CD4-positive, alpha-beta T cell treated with Interleukin-6 for 4 hours (primary cell): ENCODE data around the gene MAP3K12.
A peak's percentile ranks its signal among the peaks of the same experiment; 100 is the strongest.
"Not testable (repeated sequence)": the region's sequence is repeated elsewhere in the genome, so short reads cannot be mapped to it uniquely, and the experiment has no call there.

Experiments used
- DNase-seq: peaks from one replicate; pipeline ENCODE4 v3.0.0-alpha.2; 2020; ENCODE audit warnings: mixed read lengths

The MAP3K12 gene

GRCh38 chr12:53499266-53500141, at the start of gene MAP3K12:
Gene MAP3K12 (minus strand): TSS chr12:53499458. CDS start chr12:53487391, 12,067 bp downstream.
- peak; percentile 68 for DNase-seq

GRCh38 chr12:53548354-53548753, 49.1 kb upstream of the MAP3K12 start:
- not testable (repeated sequence) for DNase-seq

- DNase-seq = peak; percentile 58
Measured at GRCh38 chr12:53543539-53543938, 44.3 kb upstream of the MAP3K12 start.

GRCh38 chr12:53539526-53539925, 40.3 kb upstream of the MAP3K12 start:
- no peak for DNase-seq

GRCh38 chr12:53538209-53538689, 39.0 kb upstream of the MAP3K12 start:
- no peak for DNase-seq

- DNase-seq = no peak
Measured at GRCh38 chr12:53536962-53537361, 37.7 kb upstream of the MAP3K12 start.

- no peak for DNase-seq
Measured at GRCh38 chr12:53533471-53533870, 34.2 kb upstream of the MAP3K12 start.

- no peak for DNase-seq
Measured at GRCh38 chr12:53532524-53533445, 33.5 kb upstream of the MAP3K12 start.

GRCh38 chr12:53532021-53532420, 32.8 kb upstream of the MAP3K12 start:
- no peak for DNase-seq

GRCh38 chr12:53530920-53531319, 31.7 kb upstream of the MAP3K12 start:
- no peak for DNase-seq

GRCh38 chr12:53530061-53530460, 30.8 kb upstream of the MAP3K12 start:
- DNase-seq = no peak

- no peak for DNase-seq
Measured at GRCh38 chr12:53524476-53524875, 25.2 kb upstream of the MAP3K12 start.

- DNase-seq = no peak
Measured at GRCh38 chr12:53523131-53523530, 23.9 kb upstream of the MAP3K12 start.

- DNase-seq = no peak
Measured at GRCh38 chr12:53518381-53518780, 19.1 kb upstream of the MAP3K12 start.

- DNase-seq = no peak
Measured at GRCh38 chr12:53516758-53517455, 17.6 kb upstream of the MAP3K12 start.

- DNase-seq = no peak
Measured at GRCh38 chr12:53515291-53515680, 16.0 kb upstream of the MAP3K12 start.

- DNase-seq = no peak
Measured at GRCh38 chr12:53514628-53515290, 15.5 kb upstream of the MAP3K12 start.

- no peak for DNase-seq
Measured at GRCh38 chr12:53513712-53514410, 14.6 kb upstream of the MAP3K12 start.

- no peak for DNase-seq
Measured at GRCh38 chr12:53510181-53510812, 11.0 kb upstream of the MAP3K12 start.

GRCh38 chr12:53508534-53509170, 9.4 kb upstream of the MAP3K12 start:
- peak; percentile 85 for DNase-seq

GRCh38 chr12:53507603-53507885, 8.3 kb upstream of the MAP3K12 start:
- DNase-seq = no peak
